Liver (tissue), 3 donors: Measurements from ENCODE around the gene CDC7.

Source experiments
- ATF3 ChIP-seq: IDR thresholded peaks from 2 replicates; pipeline ENCODE4 v1.6.1; 2016; ENCODE audit warnings: antibody characterized with exemption
- CTCF ChIP-seq: fragments of 150-350 bp; IDR thresholded peaks from 2 replicates; pipeline ENCODE4 v1.5.1; 2017; ENCODE audit warnings: improper control_type of control experiment, low read depth, low read length; ENCODE audit not compliant: missing input control
- EGR1 ChIP-seq, 2 donors: IDR thresholded peaks; 2 replicates each; pipeline ENCODE4 v1.6.1; 2016 to 2018; ENCODE audit warnings: antibody characterized with exemption in 2 of 2, low read depth in 2 of 2
- FOXA2 ChIP-seq: IDR thresholded peaks from 2 replicates; pipeline ENCODE4 v1.6.1; 2016; ENCODE audit warnings: antibody characterized with exemption
- HNF4A ChIP-seq, 2 donors: conservative IDR thresholded peaks; 2 replicates each; pipeline ENCODE4 v1.6.1; 2016; ENCODE audit warnings: antibody characterized with exemption in 2 of 2, mild to moderate bottlenecking in 2 of 2
- JUND ChIP-seq, 2 donors: IDR thresholded peaks; 2 replicates each; pipeline ENCODE4 v1.6.1; 2016; ENCODE audit warnings: antibody characterized with exemption in 2 of 2
- MAX ChIP-seq: IDR thresholded peaks from 2 replicates; pipeline ENCODE4 v1.6.1; 2016; ENCODE audit warnings: antibody characterized with exemption
- NR2F2 ChIP-seq: IDR thresholded peaks from 2 replicates; pipeline ENCODE4 v1.6.1; 2016; ENCODE audit warnings: antibody characterized with exemption
- RAD21 ChIP-seq, 2 donors: IDR thresholded peaks; 2 replicates each; pipeline ENCODE4 v1.6.1; 2016; ENCODE audit warnings: antibody characterized with exemption in 2 of 2, mild to moderate bottlenecking in 2 of 2
- REST ChIP-seq: IDR thresholded peaks from 2 replicates; pipeline ENCODE4 v1.6.1; 2016; ENCODE audit warnings: antibody characterized with exemption, mild to moderate bottlenecking
- TAF1 ChIP-seq: conservative IDR thresholded peaks from 2 replicates; pipeline ENCODE4 v1.6.1; 2016; ENCODE audit warnings: antibody characterized with exemption, mild to moderate bottlenecking
- YY1 ChIP-seq: IDR thresholded peaks from 2 replicates; pipeline ENCODE4 v1.6.1; 2016; ENCODE audit warnings: antibody characterized with exemption, mild to moderate bottlenecking
- ZBTB33 ChIP-seq: IDR thresholded peaks from 2 replicates; pipeline ENCODE4 v1.6.1; 2016; ENCODE audit warnings: antibody characterized with exemption
- donor health status: healthy.
- donor health status: healthy.

GRCh38 chr1:91546876-91547275 is 46.2 kb downstream of the CDC7 start:
- TF ChIP-seq TAF1 = no peak
- no peak for TF ChIP-seq CTCF
- TF ChIP-seq FOXA2 = no peak
- no peak for TF ChIP-seq RAD21 (IDR thresholded peaks at IDR 0.05)
- TF ChIP-seq ATF3 = no peak
- TF ChIP-seq NR2F2 = no peak
- no peak for TF ChIP-seq EGR1 (IDR thresholded peaks at IDR 0.05; ENCODE audit: low read depth in 2 of 2)
- TF ChIP-seq MAX = no peak
- no peak for TF ChIP-seq ZBTB33
- TF ChIP-seq HNF4A (conservative IDR thresholded peaks at IDR 0.05) = no peak
- TF ChIP-seq JUND (IDR thresholded peaks at IDR 0.05) = no peak
- TF ChIP-seq REST = no peak
- no peak for TF ChIP-seq YY1
